HCT116 (cell line): ENCODE measurements around the gene C15orf39. TPM values are rescaled to one million over a fixed set of nuclear protein-coding genes. Genes with fewer than 3 reads are reported as not detected.

Source experiments
- ATAC-seq: fragments of 200-7000 bp; cut with Tn5 transposase; 2 replicates; pipeline ENCODE4 v1.9.1; 2020; ENCODE audit warnings: mild to moderate bottlenecking, moderate library complexity
- BruUV-seq: library from RNA; stranded (reverse); fragments of 400-500 nt; replicated peaks from 2 replicates; lab custom pipeline; 2021; lab: Mats Ljungman, UMichigan
- CTCF ChIA-PET: fragments of 300-600 bp; sonication (Branson Sonifier 250); formaldehyde crosslinking; loops from one replicate; lab custom pipeline; 2021; ENCODE audit warnings: antibody characterized with exemption; lab: Charles Lee
- POLR2A ChIA-PET: fragments of 300-600, 350-600 bp; sonication (Branson Sonifier 250); formaldehyde crosslinking; loops from one replicate; lab custom pipeline; 2021; ENCODE audit warnings: antibody characterized with exemption; lab: Charles Lee
- RAD21 ChIA-PET, 2 experiments: fragments of 300-600 bp; sonication (Branson Sonifier 250); formaldehyde crosslinking; loops; one replicate each; lab custom pipeline; 2023; ENCODE audit warnings: low total read pairs in 2 of 2; ENCODE audit not compliant: uncharacterized antibody in 2 of 2, unreplicated experiment in 2 of 2, low non-redundant PET in 1 of 2; lab: Charles Lee
- DNase-seq: peaks from one replicate; pipeline ENCODE4 v3.0.0-alpha.2; 2010; ENCODE audit warnings: low read depth, low spot score
- H2AFZ ChIP-seq: fragments of 200-600 bp; shearing (Covaris generic), sonication (generic); 2 replicates; pipeline ENCODE4 v1.6.1; 2017; ENCODE audit warnings: low read depth, mixed run types, mixed read lengths, antibody characterized with exemption, low read length; ENCODE audit not compliant: poor library complexity, severe bottlenecking
- H3K27ac ChIP-seq: 2 replicates; pipeline ENCODE4 v1.5.1; 2012; ENCODE audit warnings: low read depth, low read length
- H3K27me3 ChIP-seq: fragments of 200-600 bp; sonication (generic); 2 replicates; pipeline ENCODE4 v1.6.1; 2016; ENCODE audit warnings: mixed run types, low read length, mixed read lengths; ENCODE audit not compliant: insufficient read depth
- H3K36me3 ChIP-seq, 2 experiments: fragments of 200-500 bp in 1 of 2; fragments of 200-600 bp in 1 of 2; sonication (Bioruptor generic) in 1 of 2; sonication (generic) in 1 of 2; 2 replicates each; pipeline versions ENCODE4 v1.5.1 to v1.6.1; 2014 to 2016; ENCODE audit warnings: low read length in 2 of 2, inconsistent platforms in 1 of 2, mixed read lengths in 1 of 2, mixed run types in 1 of 2; ENCODE audit not compliant: insufficient read depth in 2 of 2, control insufficient read depth in 1 of 2
- H3K4me1 ChIP-seq, 2 experiments: fragments of 200-600 bp in 1 of 2; sonication (generic) in 1 of 2; 2 replicates each; pipeline versions ENCODE4 v1.5.1 to v1.6.1; 2012 to 2017; ENCODE audit warnings: low read length in 2 of 2, inconsistent platforms in 1 of 2, mild to moderate bottlenecking in 1 of 2, mixed read lengths in 1 of 2, mixed run types in 1 of 2, moderate library complexity in 1 of 2; ENCODE audit not compliant: insufficient read depth in 2 of 2, control insufficient read depth in 1 of 2
- H3K4me2 ChIP-seq: fragments of 200-600 bp; sonication (generic); 2 replicates; pipeline ENCODE4 v1.6.1; 2017; ENCODE audit warnings: mixed run types, low read length, mixed read lengths
- H3K4me3 ChIP-seq, 2 experiments: fragments of 200-600 bp in 1 of 2; sonication (generic) in 1 of 2; replicated peaks in 1 of 2; 2 replicates each; pipeline ENCODE4 v1.5.1; 2011 to 2016; ENCODE audit warnings: low read length in 2 of 2, control low read depth in 1 of 2, low read depth in 1 of 2, mild to moderate bottlenecking in 1 of 2, mixed read lengths in 1 of 2, mixed run types in 1 of 2
- H3K79me2 ChIP-seq: fragments of 200-600 bp; sonication (generic); 2 replicates; pipeline ENCODE4 v1.6.1; 2017; ENCODE audit warnings: mild to moderate bottlenecking, mixed run types, low read length, moderate library complexity, mixed read lengths; ENCODE audit not compliant: insufficient read depth
- H3K9ac ChIP-seq: fragments of 200-600 bp; sonication (generic); 2 replicates; pipeline ENCODE4 v1.6.1; 2016; ENCODE audit warnings: low read length, mixed read lengths
- H3K9me2 ChIP-seq: fragments of 200-600 bp; sonication (generic), shearing (Covaris generic); 2 replicates; pipeline ENCODE4 v1.6.1; 2017; ENCODE audit warnings: mixed run types, mild to moderate bottlenecking, moderate library complexity; ENCODE audit not compliant: insufficient read depth
- H3K9me3 ChIP-seq, 2 experiments: fragments of 200-500 bp in 1 of 2; fragments of 200-600 bp in 1 of 2; sonication (Bioruptor generic) in 1 of 2; sonication (generic) in 1 of 2; 2 replicates each; pipeline ENCODE4 v1.6.1; 2014 to 2017; ENCODE audit warnings: low read length in 2 of 2, mixed read lengths in 2 of 2, inconsistent platforms in 1 of 2, low read depth in 1 of 2, mild to moderate bottlenecking in 1 of 2, mixed run types in 1 of 2, moderate library complexity in 1 of 2; ENCODE audit not compliant: control insufficient read depth in 1 of 2, insufficient read depth in 1 of 2
- H4K20me1 ChIP-seq: fragments of 200-600 bp; sonication (generic), shearing (Covaris generic); 2 replicates; pipeline ENCODE4 v1.6.1; 2017; ENCODE audit warnings: mixed run types, mild to moderate bottlenecking, moderate library complexity; ENCODE audit not compliant: insufficient read depth
- CBX3 ChIP-seq: IDR thresholded peaks from 2 replicates; pipeline ENCODE4 v1.6.1; 2012; ENCODE audit warnings: low read depth
- CEBPB ChIP-seq: IDR thresholded peaks from 2 replicates; pipeline ENCODE4 v1.6.1; 2012; ENCODE audit warnings: low read depth
- EGR1 ChIP-seq: IDR thresholded peaks from 2 replicates; pipeline ENCODE4 v1.6.1; 2012; ENCODE audit warnings: low read depth
- ELF1 ChIP-seq: IDR thresholded peaks from 2 replicates; pipeline ENCODE4 v1.6.1; 2012; ENCODE audit warnings: low read depth, borderline replicate concordance
- EZH2phosphoT487 ChIP-seq: fragments of 200-600 bp; IDR thresholded peaks from 2 replicates; pipeline ENCODE4 v1.6.1; 2018; ENCODE audit warnings: antibody characterized with exemption, borderline replicate concordance
- FOSL1 ChIP-seq: IDR thresholded peaks from 2 replicates; pipeline ENCODE4 v1.6.1; 2012; ENCODE audit warnings: low read depth
- JUND ChIP-seq: IDR thresholded peaks from 2 replicates; pipeline ENCODE4 v1.6.1; 2012
- POLR2AphosphoS5 ChIP-seq: IDR thresholded peaks from 2 replicates; pipeline ENCODE4 v1.6.1; 2011; ENCODE audit warnings: mild to moderate bottlenecking, low read depth, low read length, moderate library complexity
- RAD21 ChIP-seq: IDR thresholded peaks from 2 replicates; pipeline ENCODE4 v1.6.1; 2012; ENCODE audit warnings: low read depth, mild to moderate bottlenecking
- SIN3A ChIP-seq: IDR thresholded peaks from 2 replicates; pipeline ENCODE4 v1.6.1; 2012; ENCODE audit warnings: low read depth
- SP1 ChIP-seq: IDR thresholded peaks from 2 replicates; pipeline ENCODE4 v1.6.1; 2012; ENCODE audit warnings: low read depth
- SRF ChIP-seq: IDR thresholded peaks from 2 replicates; pipeline ENCODE4 v1.6.1; 2012; ENCODE audit warnings: low read depth
- TCF7L2 ChIP-seq: IDR thresholded peaks from 2 replicates; pipeline ENCODE4 v1.7.0; 2011; ENCODE audit warnings: borderline replicate concordance, inconsistent platforms; ENCODE audit not compliant: insufficient read depth, insufficient read length; ENCODE audit errors: extremely low read depth
- YY1 ChIP-seq: IDR thresholded peaks from 2 replicates; pipeline ENCODE4 v1.6.1; 2011; ENCODE audit warnings: low read length, low read depth, moderate library complexity, mild to moderate bottlenecking; ENCODE audit not compliant: insufficient replicate concordance; ENCODE audit errors: extremely low read depth
- ZFX ChIP-seq: fragments of 450-650 bp; IDR thresholded peaks from 2 replicates; pipeline ENCODE4 v1.6.1; 2017
- intact Hi-C: fragments of 100-400 bp; cut with micrococcal nuclease; formaldehyde crosslinking; loops from 2 replicates; pipeline ENCODE4 v1.10.0; 2022
- total RNA-seq: library from RNA; stranded (reverse); gene quantifications from one replicate; pipeline ENCODE4 v1.2.1, GENCODE V29; 2021; ENCODE audit not compliant: unreplicated experiment
- TF ChIP-seq, protein P1 (sequence below): IDR thresholded peaks from 2 replicates; pipeline ENCODE4 v1.6.1; 2011; ENCODE audit warnings: mild to moderate bottlenecking, low read length, moderate library complexity; ENCODE audit not compliant: insufficient replicate concordance; ENCODE audit errors: extremely low read depth
- TF ChIP-seq, protein P2 (sequence below): IDR thresholded peaks from 2 replicates; pipeline ENCODE4 v1.6.1; 2012
- TF ChIP-seq, protein P3 (sequence below), 3 experiments: fragments of 200-600 bp in 1 of 3; sonication (generic) in 1 of 3; IDR thresholded peaks in 2 of 3; conservative IDR thresholded peaks in 1 of 3; 2 replicates each; pipeline ENCODE4 v1.5.1; 2012 to 2017; ENCODE audit warnings: low read depth in 2 of 3, low read length in 2 of 3, antibody characterized with exemption in 1 of 3, borderline replicate concordance in 1 of 3, control low read depth in 1 of 3, mild to moderate bottlenecking in 1 of 3, mixed read lengths in 1 of 3, mixed run types in 1 of 3, moderate library complexity in 1 of 3; ENCODE audit not compliant: insufficient read depth in 1 of 3
- TF ChIP-seq, protein P4 (sequence below): IDR thresholded peaks from 2 replicates; pipeline ENCODE4 v1.6.1; 2012; ENCODE audit warnings: low read depth
- TF ChIP-seq, protein P5 (sequence below): IDR thresholded peaks from 2 replicates; pipeline ENCODE4 v1.6.1; 2012

The C15orf39 gene
- total RNA-seq, 1 experiment from 2014 or later: 29.3 TPM

DNA sequence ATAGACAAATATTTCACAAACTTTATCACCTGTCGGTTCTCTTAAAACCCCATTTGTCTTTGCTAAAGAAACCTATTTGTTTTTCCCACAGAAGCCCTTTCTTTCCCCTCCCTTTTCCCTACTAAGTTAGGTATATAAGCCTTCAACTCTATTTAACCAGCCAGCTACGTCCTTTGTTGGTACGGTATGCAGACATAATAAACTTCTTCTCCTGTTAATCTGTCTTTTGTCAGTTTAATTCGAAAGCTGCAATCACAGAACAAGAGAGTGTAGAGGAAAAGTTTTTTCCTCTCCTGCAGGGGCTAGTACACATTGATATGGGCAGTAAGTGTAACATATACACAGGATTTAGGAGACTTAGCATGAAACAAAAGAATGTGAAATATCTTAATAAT is 21.9 kb upstream of the C15orf39 start:
- H3K27me3 ChIP-seq: no peaks in the 10 kb centered on the region
- no peak overlapping the region for H3K4me3 ChIP-seq
- ATAC-seq: no peak
- H3K27ac ChIP-seq: no peak overlapping the region
- no peaks in the 10 kb centered on the region for H3K79me2 ChIP-seq
- RAD21 ChIA-PET: no interaction called here
- H3K4me1 ChIP-seq: peaks cover 4 to 9% of the 10 kb centered on the region in 2 experiments
- TF ChIP-seq ELF1 (no peak), RAD21 (no peak), POLR2AphosphoS5 (no peak), JUND (no peak), YY1 (no peak), TCF7L2 (no peak), SRF (no peak), CEBPB (no peak), ZFX (no peak), SP1 (no peak), FOSL1 (no peak), EZH2phosphoT487 (no peak), SIN3A (no peak), CBX3 (no peak), EGR1 (no peak)
- TF ChIP-seq, protein P1, sequence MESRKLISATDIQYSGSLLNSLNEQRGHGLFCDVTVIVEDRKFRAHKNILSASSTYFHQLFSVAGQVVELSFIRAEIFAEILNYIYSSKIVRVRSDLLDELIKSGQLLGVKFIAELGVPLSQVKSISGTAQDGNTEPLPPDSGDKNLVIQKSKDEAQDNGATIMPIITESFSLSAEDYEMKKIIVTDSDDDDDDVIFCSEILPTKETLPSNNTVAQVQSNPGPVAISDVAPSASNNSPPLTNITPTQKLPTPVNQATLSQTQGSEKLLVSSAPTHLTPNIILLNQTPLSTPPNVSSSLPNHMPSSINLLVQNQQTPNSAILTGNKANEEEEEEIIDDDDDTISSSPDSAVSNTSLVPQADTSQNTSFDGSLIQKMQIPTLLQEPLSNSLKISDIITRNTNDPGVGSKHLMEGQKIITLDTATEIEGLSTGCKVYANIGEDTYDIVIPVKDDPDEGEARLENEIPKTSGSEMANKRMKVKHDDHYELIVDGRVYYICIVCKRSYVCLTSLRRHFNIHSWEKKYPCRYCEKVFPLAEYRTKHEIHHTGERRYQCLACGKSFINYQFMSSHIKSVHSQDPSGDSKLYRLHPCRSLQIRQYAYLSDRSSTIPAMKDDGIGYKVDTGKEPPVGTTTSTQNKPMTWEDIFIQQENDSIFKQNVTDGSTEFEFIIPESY: no peak
- TF ChIP-seq, protein P2, sequence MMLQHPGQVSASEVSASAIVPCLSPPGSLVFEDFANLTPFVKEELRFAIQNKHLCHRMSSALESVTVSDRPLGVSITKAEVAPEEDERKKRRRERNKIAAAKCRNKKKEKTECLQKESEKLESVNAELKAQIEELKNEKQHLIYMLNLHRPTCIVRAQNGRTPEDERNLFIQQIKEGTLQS: no peak
- TF ChIP-seq, protein P3, sequence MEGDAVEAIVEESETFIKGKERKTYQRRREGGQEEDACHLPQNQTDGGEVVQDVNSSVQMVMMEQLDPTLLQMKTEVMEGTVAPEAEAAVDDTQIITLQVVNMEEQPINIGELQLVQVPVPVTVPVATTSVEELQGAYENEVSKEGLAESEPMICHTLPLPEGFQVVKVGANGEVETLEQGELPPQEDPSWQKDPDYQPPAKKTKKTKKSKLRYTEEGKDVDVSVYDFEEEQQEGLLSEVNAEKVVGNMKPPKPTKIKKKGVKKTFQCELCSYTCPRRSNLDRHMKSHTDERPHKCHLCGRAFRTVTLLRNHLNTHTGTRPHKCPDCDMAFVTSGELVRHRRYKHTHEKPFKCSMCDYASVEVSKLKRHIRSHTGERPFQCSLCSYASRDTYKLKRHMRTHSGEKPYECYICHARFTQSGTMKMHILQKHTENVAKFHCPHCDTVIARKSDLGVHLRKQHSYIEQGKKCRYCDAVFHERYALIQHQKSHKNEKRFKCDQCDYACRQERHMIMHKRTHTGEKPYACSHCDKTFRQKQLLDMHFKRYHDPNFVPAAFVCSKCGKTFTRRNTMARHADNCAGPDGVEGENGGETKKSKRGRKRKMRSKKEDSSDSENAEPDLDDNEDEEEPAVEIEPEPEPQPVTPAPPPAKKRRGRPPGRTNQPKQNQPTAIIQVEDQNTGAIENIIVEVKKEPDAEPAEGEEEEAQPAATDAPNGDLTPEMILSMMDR (IDR thresholded peaks at IDR 0.05 in 2 of 3, conservative IDR thresholded peaks at IDR 0.05 in 1 of 3; ENCODE audit: borderline replicate concordance in 1 of 3, insufficient read depth in 1 of 3, low read depth in 2 of 3, low read length in 2 of 3): no peak
- TF ChIP-seq, protein P4, sequence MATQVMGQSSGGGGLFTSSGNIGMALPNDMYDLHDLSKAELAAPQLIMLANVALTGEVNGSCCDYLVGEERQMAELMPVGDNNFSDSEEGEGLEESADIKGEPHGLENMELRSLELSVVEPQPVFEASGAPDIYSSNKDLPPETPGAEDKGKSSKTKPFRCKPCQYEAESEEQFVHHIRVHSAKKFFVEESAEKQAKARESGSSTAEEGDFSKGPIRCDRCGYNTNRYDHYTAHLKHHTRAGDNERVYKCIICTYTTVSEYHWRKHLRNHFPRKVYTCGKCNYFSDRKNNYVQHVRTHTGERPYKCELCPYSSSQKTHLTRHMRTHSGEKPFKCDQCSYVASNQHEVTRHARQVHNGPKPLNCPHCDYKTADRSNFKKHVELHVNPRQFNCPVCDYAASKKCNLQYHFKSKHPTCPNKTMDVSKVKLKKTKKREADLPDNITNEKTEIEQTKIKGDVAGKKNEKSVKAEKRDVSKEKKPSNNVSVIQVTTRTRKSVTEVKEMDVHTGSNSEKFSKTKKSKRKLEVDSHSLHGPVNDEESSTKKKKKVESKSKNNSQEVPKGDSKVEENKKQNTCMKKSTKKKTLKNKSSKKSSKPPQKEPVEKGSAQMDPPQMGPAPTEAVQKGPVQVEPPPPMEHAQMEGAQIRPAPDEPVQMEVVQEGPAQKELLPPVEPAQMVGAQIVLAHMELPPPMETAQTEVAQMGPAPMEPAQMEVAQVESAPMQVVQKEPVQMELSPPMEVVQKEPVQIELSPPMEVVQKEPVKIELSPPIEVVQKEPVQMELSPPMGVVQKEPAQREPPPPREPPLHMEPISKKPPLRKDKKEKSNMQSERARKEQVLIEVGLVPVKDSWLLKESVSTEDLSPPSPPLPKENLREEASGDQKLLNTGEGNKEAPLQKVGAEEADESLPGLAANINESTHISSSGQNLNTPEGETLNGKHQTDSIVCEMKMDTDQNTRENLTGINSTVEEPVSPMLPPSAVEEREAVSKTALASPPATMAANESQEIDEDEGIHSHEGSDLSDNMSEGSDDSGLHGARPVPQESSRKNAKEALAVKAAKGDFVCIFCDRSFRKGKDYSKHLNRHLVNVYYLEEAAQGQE: no peak
- TF ChIP-seq, protein P5, sequence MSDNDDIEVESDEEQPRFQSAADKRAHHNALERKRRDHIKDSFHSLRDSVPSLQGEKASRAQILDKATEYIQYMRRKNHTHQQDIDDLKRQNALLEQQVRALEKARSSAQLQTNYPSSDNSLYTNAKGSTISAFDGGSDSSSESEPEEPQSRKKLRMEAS: no peak
- TF ChIP-seq, all 23 proteins: peak for 0
- Histone ChIP-seq H3K9ac (no peak overlapping the region), H3K9me2 (no peaks in the 10 kb centered on the region), H3K4me2 (no peak overlapping the region), H4K20me1 (no peaks in the 10 kb centered on the region), H3K36me3 (no peaks in the 10 kb centered on the region), H2AFZ (no peak overlapping the region), H3K9me3 (no peaks in the 10 kb centered on the region)
- intact Hi-C loops: no loop called here
- no peak for DNase-seq
- ChIA-PET CTCF (interaction anchor here (0.9 kb wide), 1 partner anchor 136 kb away, joined by 3 read pairs; no protein-coding TSS in a partner anchor), POLR2A (no interaction called here)
- no TSS peak for BruUV-seq
